Peyer's patch (tissue), 4 donors: ENCODE data around the gene APPBP2.

Source experiments
- CTCF ChIP-seq, 6 experiments: fragments of 450-650 bp in 4 of 6; fragments of 200-600 bp in 2 of 6; sonication (generic) in 1 of 6; IDR thresholded peaks; one replicate each; pipeline ENCODE4 v1.5.1; 2017 to 2019; ENCODE audit warnings: antibody characterized with exemption in 6 of 6, mild to moderate bottlenecking in 3 of 6, moderate library complexity in 1 of 6
- POLR2A ChIP-seq, 2 donors: fragments of 450-650 bp; IDR thresholded peaks; one replicate each; pipeline ENCODE4 v1.5.1; 2017; ENCODE audit warnings: antibody characterized with exemption in 2 of 2, mild to moderate bottlenecking in 2 of 2, moderate library complexity in 2 of 2

GRCh38 chr17:60406887-60407286 is 119.2 kb downstream of the APPBP2 start:
- no peak for TF ChIP-seq POLR2A (IDR thresholded peaks at IDR 0.05)
- TF ChIP-seq CTCF (IDR thresholded peaks at IDR 0.05): no peak
